ENCODE data around the gene FSTL4.

DNA sequence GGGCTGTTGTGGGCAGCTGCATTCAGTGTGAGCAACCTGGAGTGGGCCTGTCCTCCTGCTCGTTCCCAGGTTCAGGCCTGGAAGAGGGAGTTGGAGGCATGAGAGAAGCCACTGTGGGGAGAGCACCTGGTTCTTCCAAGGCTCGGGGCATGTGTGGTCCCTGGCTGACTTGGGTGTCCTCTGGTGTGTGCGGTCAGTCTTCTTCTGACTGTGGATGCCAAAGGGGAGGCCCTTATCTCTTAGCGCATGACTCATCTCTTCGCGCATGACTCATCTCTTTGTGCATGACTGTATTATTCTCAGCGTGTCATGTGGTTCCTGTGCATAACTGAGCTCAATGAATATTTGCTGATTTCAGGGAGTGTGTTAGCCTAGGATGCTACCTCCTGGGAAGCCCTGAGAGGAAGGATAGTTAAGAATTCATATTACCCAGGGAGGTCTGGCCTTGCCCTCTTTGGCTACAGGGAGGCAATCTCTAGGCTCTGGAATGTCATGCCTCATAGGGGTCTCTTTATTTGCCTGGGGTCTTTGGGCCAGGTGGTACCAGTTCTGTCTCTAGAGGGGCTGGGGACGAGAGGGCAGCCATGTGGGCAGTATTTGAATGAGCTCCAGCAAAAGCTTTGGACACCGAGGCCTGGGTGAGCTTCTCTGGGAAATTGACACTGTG is 371.8 kb downstream of the FSTL4 start:
- TF ChIP-seq, protein P1, sequence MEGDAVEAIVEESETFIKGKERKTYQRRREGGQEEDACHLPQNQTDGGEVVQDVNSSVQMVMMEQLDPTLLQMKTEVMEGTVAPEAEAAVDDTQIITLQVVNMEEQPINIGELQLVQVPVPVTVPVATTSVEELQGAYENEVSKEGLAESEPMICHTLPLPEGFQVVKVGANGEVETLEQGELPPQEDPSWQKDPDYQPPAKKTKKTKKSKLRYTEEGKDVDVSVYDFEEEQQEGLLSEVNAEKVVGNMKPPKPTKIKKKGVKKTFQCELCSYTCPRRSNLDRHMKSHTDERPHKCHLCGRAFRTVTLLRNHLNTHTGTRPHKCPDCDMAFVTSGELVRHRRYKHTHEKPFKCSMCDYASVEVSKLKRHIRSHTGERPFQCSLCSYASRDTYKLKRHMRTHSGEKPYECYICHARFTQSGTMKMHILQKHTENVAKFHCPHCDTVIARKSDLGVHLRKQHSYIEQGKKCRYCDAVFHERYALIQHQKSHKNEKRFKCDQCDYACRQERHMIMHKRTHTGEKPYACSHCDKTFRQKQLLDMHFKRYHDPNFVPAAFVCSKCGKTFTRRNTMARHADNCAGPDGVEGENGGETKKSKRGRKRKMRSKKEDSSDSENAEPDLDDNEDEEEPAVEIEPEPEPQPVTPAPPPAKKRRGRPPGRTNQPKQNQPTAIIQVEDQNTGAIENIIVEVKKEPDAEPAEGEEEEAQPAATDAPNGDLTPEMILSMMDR (IDR thresholded peaks at IDR 0.05) = no peak
- no peak for TF ChIP-seq POLR2AphosphoS5 (IDR thresholded peaks at IDR 0.05)
- TF ChIP-seq POLR2A (IDR thresholded peaks at IDR 0.05) = no peak
- no peak for TF ChIP-seq EP300 (IDR thresholded peaks at IDR 0.05; ENCODE audit: low read depth)

Data from transverse colon (tissue), 4 donors.